GM19468 (cell line): Measurements from ENCODE around the gene PTPRT.
"Not testable (repeated sequence)": the region's sequence is repeated elsewhere in the genome, so short reads cannot be mapped to it uniquely, and the experiment has no call there.

ENCODE experiments used
- ATAC-seq: cut with Tn5 transposase; IDR thresholded peaks from one replicate; pipeline ENCODE4 v1.9.1; 2021; ENCODE audit warnings: mild to moderate bottlenecking, moderate library complexity, moderate number of reproducible peaks; ENCODE audit not compliant: unreplicated experiment; ENCODE audit errors: extremely low read depth

PTPRT gene

DNA sequence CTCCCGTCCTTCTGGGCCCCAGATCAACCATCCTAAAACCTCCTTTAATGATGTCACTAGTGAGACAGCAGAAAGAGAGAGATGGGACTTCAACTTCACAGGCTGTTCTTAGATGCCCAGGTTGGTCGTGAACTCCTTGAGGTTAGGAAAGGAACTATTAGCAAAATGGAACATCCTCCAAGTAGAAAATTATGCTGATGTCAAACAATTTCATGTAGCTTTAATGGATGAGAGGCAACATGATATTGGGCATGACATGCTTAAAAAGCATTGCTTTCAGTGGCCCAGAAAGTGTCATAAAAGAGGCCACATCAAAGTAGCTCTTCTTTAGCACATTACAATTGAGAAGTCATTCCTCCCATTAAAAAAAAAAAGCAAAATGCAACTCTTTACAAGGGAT, 248.1 kb downstream of the PTPRT start:
- ATAC-seq: no peak

DNA sequence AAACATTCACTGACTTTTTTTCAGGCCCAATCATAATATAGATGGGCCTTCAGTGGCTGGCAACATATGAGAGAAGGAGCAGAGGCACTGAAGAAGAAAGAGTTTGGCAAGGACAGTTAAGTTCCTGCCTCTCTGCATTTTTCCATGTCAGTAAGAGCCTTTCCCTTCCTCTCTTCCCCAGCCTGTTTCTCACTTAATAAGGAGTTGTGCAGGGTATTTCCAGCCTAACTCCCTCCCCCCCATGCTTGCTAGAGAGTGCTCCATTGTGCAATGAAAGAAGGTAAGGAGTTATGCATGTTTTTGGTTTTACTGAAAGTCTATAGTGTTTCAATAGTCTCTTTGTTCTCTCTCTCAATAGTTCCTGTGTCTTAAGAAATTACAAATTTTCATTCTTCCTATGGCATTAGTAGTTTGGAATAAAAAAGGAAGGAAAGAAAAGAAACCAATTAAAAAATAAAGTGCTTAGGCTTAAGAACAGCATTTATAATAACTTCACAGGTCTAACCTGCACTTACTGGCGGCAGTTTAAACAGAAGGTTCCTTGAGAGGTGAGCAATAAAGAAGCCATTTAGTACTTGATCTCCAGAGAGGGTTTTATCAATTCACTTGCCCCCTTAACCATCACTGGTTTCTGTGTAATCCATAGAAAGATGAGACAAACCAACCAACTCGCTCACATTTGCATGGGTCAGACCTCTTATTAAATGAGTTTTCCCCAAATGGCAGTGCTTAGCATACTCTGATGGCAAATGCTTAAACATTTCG, 251.1 kb downstream of the PTPRT start:
- no peak for ATAC-seq

DNA sequence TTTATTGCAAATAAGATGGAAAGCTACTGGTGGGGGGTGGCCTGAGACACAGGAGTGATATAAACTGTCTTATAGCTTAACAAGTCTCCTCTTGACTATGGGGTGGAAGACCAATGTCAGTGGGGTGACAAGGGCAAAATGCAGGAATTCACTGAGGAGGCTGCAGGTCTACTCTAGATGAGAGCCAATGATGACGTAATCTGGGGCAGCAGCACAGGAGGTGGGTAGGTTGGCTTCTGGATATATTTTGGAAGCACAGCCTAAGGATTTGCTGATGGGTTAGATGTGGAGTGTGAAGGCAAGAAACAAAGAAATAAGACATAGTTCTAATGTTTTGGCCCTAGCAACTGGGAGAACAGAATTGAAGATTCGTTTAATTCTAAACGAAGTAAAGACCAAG, 253.2 kb downstream of the PTPRT start:
- ATAC-seq: no peak

DNA sequence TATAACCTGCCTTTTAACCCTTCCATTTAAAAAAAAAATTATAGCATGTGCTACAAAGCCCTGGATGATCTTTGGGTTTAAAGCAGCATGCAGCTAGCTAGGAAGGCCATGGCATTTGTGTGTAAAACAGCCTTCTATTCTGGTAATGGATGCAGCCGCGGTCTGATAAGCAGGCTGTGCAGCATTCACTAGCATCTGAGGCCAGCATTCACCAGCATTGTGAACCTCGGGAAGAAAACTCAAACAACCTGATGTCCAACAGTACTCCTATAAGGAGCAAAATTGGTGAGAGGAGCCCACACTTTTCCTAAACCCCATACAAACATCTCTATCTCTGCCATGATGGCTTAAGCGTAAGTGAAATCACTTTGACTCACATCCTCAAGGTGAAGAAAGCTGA, 265.5 kb downstream of the PTPRT start:
- no peak for ATAC-seq

DNA sequence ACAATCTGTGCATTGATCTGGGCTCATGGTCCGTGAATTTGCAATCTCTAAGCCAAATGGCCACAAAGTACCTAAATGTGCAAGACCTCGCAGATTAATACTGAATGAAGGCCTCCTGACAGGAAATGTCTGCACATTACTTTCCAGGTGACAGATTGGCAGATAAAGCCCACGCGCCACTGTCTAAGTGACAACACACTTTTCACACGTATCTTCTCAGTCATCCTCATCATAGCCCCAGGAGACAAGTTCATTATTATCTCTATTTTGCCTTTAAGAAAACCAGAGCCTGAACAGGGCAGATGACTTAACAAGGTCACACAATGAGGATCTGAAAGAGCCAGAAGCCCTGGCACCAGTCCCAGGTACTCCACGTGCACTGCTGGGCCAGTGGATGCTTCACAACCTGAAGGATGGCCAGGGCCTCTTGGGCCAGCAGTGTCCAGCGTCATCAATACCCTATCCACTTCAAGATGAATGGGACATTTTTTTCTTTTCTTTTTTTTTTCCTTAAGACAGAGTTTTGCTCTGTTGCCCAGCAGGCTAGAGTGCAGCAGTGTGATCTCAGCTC, 266.3 kb downstream of the PTPRT start:
- no peak for ATAC-seq

DNA sequence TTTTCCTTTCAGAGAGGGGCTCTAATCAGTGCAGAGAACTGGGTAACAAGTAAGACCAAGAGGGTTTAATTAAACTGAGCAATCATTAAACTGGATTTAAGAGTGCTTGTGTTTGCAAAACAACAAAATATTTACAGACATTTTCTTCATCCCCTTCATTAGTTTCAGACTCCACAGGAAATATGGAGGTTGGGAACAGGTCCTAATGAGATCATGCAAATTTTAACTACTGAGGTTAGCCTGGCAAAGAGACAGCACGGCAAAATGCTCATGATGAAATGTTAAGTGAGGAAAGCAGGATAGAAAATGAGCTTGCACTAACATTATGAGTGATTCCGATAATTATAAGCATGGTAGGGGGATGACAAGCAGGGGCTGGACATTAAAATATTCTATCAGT, 268.9 kb downstream of the PTPRT start:
- no peak for ATAC-seq

DNA sequence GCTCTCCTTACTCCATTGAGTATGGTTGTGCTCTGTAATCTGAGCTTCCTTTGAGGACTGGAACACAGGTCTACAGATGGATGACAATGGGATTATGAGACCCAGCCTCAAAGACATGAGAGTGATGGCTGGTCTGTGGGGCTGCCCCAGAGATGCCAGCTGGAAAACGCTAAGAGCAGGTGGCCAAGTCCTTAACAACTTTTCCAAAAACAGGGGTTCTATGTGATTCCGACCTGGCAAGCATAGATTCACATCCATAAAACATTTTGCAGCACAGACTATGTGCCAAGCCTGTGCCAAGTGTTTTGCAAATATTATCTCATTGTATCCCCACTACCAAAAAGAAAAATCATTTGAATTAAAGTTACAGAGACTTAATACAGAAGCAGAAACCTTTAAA, 270.4 kb downstream of the PTPRT start:
- no peak for ATAC-seq

DNA sequence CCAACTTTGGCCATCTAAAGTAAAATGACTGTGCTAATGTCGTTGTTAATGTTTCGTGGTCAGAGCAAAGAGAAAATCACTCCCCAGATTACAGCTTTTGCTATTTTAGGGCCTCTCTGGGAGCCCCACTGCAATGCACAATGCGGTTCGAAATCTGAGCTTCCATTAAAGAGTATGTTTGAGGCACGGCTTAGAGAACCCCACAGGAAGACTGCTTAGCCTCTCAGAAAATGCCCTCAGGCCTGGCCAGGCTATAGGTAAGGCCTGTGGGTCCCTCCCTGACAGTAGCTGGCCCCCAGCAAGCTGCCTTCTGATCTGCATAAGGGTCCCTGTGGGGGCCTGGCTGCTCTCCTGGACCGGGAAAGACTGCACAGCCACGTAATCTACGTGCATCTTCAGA, 274.6 kb downstream of the PTPRT start:
- no peak for ATAC-seq

DNA sequence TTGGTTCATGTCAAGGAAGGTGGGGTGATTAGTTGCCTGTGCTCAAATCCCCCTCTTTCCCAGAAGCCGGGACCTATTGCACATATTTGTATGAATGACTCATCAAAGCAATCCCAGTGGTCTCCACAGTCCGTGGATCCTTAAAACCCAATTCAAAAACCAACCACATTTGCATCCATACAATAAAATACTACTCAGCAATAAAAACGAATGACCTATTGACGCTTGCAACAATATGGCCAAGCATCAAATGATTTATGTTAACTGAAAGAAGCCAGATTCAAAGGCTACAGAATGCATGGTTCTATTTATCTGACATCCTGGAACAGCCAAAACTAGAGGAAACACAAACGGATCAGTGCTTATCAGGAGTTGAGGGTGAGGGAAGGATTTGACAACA, 275.4 kb downstream of the PTPRT start:
- ATAC-seq: no peak

DNA sequence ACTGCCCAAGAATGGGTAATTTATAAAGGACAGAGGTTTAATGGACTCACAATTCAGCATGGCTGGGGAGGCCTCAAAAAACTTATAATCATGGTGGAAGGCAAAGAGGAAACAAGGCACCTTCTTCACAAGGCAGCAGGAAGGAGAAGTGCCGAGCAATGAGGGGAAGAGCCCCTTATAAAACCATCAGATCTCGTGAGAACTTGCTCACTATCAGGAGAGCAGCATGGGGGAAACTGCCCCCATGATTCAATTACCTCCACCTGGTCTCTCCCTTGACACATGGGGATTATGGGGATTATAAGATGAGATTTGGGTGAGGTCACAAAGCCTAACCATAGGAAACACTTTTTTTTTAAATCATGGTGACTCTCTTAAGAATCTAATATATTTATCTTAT, 278.9 kb downstream of the PTPRT start:
- not testable (repeated sequence) for ATAC-seq

DNA sequence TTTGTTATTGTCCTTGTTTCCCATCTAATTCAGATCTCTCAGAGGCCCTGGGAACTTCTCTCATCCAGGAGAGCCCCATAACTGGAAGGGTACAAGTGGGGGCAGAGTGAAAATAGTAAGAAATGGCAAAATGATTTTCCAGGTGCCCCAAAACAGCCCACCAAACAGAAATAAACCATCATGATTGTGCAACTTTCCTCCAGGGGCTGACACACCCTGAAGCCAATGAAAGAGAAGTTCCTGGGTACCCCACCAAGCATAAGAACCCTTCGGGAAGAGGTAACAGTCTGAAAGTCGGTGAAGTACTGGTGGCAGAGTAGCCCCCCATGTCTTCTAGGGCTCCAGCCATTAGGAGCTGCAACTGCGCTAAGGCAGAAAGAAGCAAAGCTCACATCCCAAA, 282.0 kb downstream of the PTPRT start:
- ATAC-seq: no peak

DNA sequence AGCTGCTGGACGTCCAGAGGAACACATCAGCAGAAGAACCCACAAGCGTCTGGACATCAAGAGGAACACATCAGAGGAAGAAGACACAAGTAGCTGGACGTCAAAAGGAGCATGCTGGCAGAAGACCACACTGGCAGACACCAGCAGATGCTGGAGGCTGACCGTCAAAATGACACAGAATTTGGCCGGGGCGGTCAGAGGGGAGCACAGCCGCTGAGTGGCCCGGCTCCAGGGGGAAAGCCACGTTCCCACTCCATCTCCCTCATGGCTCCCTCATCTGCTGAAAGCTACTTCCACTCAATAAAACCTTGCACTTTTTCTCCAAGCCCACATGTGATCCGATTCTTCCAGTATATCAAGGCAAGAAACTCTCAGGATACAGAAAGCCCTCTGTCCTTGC, 283.6 kb downstream of the PTPRT start:
- no peak for ATAC-seq

DNA sequence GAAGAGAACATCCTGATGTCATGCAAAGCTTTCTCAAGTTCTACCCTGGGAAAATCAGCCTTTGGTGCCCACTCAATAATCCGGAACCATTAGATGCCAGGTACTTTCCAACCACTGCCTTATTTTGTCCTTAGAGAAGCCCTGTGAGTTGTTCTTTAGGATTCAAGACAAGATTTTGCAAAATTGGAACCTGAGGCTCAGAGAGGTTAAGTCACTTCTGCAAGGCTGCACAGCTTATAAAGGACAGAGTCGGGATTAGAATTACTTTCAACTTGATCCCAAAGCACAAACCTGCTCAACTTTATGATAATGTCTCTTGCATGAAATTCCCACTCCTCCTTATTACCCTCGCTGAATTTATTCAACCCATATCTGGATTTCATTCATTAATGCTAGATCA, 287.2 kb downstream of the PTPRT start:
- ATAC-seq: no peak

DNA sequence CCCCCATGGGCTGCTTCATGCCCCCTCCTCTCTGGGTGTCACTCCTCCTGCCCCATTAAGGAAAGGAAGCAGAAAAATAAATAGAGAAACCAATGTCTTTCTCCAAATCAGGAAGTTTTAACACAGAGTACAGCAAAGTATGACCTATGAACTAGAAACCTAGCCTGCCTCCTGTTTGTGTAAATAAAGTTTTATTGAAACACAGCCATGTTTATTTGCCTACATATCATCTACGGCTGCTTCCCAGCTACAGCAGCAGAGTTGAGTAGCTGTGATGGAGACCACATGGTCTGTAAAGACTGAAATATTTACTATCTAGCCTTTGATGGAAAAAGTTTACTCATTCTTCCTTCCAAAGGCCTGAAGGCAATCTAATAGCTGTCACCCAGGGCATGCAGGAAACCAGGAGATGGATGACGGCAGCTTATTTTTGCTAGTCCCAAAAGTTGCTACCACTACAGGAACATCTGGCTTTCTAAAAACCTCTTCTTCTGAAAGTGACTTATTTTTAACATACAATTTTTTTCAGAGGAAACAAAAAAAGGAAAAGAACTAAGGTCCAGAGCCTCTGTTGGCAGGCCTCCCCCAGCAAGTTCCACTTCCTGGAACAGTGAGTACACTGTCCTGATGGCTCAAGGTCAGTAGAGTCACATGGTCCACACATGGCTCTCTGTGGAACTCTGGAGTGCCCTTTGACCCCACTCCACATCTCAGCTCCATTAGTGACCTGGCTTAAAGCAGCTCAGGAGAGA, 287.8 kb downstream of the PTPRT start:
- no peak for ATAC-seq

DNA sequence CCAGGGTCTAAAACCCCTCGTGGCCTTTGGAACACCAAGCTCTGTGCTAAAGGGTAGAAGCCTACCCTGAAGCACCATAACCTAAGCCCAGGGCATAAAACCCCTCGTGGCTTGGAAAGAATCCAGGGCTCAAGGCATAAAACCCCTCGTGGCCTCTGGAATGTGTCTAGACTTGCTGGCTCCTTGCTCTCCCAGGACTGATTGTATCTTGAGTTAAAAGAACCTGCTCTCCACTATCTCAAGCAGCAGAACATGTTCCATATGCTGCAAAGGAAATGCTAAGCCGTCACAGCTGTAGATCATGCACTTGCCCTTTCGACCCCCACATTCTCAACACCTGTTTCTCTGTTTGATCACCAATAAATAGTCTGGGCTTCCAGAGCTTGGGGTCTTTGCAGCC, 288.9 kb downstream of the PTPRT start:
- ATAC-seq: not testable (repeated sequence)

DNA sequence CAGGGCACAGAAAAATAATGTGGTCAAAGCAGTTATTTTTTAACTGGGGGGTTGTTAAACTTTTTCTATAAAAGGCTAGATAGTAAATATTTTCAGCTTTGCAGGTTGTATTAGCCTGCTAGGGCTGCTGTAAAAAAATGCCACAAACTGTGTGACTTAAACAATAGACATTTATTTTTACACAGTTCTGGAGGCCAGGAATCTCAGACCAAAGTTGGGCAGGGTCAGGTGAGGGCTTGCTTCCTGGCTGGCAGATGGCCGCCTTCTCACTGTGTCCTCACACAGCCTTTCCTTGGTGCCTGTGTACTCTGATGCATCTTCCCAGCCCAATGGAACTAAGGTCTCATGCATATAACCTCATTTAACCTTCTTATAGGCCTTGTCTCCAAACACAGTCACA, 294.7 kb downstream of the PTPRT start:
- ATAC-seq: no peak

DNA sequence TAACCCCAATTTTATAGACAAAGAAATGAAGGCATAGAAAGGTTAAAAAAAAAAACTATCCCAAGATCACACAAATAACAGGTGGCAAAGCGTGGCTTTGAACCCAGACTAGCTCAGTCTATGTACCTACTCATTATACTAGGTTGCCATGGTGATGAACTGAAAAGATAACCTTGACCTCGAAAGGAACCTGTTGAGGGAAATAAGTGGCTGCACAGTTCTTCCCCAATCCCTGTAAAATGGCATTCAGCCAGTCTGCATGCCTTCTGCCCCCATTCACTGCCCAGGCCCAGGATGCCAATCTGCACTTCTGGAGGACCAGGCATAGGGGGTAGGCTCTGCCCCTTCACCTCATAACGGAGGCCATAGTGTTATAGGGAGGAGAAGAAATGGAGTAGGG, 295.2 kb downstream of the PTPRT start:
- ATAC-seq: no peak

DNA sequence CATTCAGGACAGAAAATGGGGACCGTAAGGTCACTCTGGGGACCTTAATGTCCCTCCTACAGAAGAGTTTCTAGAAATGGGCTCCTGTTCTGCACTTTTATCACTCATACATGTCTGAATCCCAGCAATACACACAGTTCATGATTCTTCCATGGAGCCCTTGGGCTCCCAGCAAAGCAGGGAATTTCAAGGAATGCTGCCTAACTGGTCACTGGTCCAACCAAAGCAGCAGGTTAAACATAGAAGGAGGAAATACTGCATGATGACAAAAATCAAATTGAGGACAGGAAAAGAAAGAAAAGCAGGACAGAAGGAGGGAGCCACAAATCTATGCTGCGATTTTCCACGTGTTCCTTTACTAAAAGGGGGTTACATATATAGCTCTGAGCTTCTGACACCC, 300.2 kb downstream of the PTPRT start:
- no peak for ATAC-seq

DNA sequence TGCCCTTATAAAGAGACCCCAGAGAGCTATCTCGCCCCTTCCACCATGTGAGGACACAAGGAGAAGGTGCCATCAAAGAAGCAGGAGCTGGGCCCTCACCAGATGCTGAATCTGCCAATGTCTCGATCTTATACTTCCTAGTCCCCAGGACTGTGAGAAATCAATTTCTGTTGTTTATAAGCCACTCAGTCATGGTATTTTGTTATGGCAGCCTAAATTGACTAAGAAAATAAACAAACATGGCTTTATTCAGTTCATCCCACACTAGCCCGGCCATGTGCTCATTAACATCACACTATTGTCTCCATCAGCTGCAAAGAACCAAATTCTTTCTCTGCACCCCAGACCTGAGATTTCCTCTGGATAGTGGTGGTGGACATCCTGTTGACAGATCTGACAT, 302.4 kb downstream of the PTPRT start:
- no peak for ATAC-seq

DNA sequence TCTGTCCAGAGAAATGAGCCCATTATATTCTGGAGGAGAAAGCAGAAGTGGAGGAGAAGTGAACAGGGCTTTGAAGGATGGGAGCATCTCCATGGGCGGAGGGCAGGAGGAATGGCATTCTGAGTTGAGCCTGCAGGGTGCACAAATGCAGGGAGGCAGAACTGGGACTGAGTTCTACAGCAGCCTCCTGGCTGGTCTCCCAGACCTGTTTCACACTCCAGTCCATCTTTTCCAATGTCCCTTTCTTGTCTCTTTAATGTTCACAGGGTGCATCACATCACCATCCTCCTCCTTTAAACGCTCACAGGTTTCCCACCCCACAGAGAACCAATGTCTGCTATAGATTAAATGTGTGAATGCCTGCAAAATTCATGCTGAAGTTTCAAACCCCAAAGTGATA, 302.9 kb downstream of the PTPRT start:
- ATAC-seq: no peak

DNA sequence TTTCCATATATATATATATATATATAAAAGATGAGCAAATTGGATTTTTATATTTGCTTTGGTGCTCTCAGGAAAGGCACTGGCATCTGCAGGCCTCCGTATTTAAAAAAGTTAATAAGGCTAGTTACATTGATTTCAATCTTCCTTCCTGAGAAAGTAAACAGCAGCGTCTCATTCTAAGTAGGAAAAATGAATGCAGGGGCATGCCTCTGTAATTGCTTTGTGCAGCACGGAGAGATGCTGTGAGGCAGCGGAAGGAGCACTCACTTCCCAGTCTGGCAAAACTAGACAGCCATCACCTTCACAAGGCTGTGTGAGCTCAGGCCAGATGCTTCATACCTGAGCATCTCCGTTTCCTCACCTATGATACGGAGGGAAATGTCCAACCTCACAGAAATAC, 303.7 kb downstream of the PTPRT start:
- ATAC-seq: no peak

DNA sequence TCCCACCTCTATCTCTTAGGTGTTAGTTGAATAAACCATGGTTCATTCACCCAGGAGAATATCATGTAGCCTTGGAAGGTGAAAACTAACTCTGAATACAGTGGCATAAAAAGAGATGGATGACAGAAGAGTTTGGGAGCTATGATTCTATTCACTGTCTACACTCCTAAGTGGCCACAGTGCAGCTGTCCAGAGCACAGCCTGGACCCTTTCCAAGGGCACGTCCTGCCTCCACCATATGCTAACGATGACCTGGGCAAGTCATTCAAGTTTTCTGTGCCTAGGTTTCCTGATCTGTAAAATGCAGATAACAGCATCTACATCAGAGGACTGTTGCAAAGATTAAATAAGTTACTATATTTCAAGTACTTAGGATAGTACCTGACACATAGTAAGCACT, 314.1 kb downstream of the PTPRT start:
- ATAC-seq: no peak
